Stimulated activated CD4-positive, alpha-beta T cell treated with anti-CD3 and anti-CD28 coated beads, Interleukin-12 subunit alpha, Interleukin-12 subunit beta, amount 100 ng/mL, for 24 hours (primary cell): Measurements from ENCODE around the gene PLXND1.

Experiments
- DNase-seq, 2 experiments: peaks; one replicate each; pipeline ENCODE4 v3.0.0-alpha.2; 2020; ENCODE audit warnings: low read depth in 2 of 2

The PLXND1 gene

GRCh38 chr3:129564981-129565644, 41.4 kb downstream of the PLXND1 start:
- no peak for DNase-seq

DNA sequence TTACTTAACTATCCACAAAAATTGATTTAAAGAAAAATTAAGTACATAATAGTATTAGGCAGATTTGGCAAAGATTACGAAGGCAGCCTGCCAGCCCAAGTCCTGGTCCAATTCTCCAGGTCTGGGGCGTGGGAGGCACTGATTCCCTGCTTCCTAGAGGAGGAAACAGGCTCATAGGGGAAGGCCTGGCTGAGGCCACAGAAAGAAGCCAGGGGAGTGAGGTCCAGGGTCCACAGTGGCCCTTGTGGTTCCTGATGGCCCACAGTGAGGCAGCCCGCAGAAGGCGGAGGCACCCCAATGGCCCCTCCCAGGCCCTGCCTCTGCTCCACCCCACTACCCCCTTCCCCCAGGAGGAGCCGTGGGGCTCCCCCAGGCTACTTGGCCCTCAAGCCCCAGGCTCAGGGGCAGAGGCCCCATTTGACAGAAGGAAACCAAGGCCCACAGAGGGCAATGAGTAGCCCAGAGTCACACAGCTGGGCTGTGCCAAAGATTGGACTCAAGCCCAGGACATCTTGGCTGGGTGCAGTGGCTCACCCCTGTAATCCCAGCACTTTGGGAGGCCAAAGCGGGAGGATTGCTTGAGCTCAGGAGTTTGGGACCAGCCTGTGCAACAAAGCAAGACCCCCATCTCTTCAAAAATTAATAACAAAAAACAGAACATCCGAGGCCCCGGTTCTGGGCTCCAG, 42.5 kb downstream of the PLXND1 start:
- DNase-seq, result no peak

DNA sequence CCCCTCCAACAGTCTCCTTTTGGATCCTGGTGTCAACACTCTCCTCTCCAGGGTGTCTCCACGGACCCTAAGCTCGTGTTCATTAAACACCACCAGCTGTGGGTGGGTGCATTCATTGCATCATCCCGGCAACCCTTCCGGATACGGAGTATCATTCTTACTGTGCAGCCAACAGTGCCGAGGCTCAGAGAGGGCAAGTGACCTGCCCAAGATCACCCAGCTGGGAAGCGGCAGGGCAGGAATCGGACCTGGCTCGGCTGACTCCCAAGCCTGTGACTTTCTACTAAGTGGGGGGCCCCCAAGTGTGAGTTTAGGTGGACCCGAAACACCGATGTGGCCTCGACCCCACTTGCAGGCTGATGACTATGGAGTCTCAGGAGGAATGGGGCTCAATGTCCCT, 43.1 kb downstream of the PLXND1 start:
- no peak for DNase-seq

- DNase-seq, result no peak
These were observed 43.7 kb downstream of the PLXND1 start for GRCh38 chr3:129562803-129563202.

DNA sequence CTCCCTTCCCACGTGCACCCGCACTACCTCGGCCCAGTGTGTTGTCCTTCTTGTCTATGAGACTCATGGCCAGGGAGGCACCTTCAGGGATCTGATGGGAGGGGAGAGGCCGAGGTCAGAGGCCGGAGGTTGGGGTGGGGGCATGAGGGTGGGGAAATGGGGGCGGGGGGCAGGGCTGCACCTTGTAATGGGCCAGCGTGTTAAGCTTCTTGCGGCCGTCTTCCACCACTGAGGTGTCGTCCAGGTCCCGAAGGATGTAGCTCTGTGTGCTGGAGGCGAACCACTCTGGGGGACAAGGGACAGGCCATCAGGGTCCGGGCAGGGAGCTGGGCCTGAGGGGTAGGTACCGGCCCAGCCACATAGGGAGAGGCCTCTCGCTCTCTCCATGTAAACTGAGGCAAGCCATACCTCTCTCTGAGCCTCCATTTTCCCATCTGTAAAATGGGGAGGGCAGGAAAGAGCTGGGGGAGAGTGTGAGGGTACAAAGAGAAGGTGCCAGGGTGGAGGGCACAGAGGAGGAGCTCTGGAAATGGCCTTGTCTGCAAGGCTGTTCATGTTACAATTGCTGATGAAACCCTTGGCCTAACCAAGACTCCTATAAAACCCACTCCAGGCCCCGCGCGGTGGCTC, 44.7 kb downstream of the PLXND1 start:
- DNase-seq, result no peak

GRCh38 chr3:129560911-129561594, 45.4 kb downstream of the PLXND1 start:
- no peak for DNase-seq

DNA sequence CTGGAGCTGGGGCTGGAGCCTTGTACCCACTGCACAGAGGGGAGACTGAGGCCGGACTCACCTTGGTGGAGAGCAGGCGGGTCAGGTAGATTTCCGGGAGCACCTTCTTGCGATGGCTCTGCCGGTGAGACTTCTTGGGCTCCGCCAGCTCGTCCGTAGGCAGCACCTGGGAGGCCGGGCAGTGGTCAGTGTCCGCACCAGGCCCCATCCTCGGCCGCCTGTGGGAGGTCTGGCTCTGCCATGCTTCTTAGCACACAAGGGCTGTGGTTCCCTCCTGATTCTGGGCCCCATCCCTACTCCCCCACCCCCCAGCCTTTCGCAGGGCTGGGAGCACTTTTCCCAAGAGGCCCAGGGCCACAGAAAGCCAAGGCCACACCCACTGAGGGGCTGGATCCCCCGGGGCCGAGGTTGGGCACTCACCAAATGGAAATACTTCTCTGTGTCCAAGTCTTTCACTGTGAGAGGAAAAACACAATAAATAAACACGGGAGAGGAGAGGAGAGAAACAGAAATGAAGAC, 46.1 kb downstream of the PLXND1 start:
- DNase-seq, result no peak

GRCh38 chr3:129559565-129560079, 46.9 kb downstream of the PLXND1 start:
- no peak for DNase-seq

DNA sequence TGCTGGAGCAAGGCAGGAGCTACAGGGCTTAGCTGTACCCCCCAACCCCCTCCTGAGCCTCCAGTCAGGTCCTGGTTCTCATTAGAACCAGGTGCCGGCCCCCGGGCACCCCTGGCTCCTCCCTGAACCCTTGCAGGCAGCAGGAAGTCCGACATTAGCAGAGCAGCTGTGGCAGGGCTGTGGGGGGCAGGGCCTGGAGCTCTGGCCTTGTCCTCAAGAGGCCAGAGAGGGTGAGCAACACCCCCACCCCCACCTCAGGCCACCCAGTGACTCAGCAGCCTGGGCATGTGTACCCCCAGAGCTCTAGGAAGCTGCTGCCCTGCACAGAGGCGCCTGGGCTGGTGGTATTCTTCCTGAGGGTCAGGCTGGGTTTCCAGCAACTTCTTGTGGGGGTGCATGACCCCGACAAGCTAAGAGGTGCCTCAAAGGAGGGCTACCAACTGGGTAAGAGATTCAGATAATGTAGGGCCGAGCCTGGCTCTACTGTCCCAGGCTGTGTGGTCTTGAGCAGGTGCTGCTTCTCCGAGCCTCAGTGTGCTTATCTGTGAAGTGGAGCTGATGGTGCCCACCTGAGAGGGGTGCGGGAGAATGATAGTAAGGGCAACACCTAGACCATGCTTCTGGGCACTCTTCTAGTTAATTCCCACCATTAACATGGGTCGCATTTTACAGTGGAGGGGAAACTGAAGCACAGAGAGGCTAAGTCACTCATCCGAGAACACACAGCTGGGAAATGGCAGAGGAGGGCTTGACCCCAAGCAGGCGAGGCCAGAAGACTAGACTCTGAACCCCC, 47.5 kb downstream of the PLXND1 start:
- DNase-seq, result no peak

GRCh38 chr3:129558081-129558771, 48.2 kb downstream of the PLXND1 start:
- no peak for DNase-seq

DNA sequence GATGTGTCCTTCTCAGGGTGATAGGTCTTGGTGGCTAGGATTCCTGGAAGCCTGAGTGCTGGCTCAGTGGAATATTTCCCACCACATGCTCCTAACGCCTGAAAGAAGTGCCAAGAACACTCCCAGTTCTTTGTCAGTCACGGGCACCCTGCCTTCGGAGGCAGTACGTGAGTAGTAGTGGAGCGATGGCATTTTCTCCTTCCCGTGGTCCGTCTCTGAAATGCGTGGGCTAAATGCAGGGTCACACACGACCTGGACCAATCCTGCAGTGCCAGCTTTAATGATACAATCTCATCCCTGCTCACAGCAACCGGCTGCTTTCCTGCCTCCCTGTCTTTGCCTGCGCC, 49.0 kb downstream of the PLXND1 start:
- no peak for DNase-seq

GRCh38 chr3:129556890-129557547, 49.5 kb downstream of the PLXND1 start:
- no peak for DNase-seq

GRCh38 chr3:129556358-129556695, 50.1 kb downstream of the PLXND1 start:
- DNase-seq, result no peak

DNA sequence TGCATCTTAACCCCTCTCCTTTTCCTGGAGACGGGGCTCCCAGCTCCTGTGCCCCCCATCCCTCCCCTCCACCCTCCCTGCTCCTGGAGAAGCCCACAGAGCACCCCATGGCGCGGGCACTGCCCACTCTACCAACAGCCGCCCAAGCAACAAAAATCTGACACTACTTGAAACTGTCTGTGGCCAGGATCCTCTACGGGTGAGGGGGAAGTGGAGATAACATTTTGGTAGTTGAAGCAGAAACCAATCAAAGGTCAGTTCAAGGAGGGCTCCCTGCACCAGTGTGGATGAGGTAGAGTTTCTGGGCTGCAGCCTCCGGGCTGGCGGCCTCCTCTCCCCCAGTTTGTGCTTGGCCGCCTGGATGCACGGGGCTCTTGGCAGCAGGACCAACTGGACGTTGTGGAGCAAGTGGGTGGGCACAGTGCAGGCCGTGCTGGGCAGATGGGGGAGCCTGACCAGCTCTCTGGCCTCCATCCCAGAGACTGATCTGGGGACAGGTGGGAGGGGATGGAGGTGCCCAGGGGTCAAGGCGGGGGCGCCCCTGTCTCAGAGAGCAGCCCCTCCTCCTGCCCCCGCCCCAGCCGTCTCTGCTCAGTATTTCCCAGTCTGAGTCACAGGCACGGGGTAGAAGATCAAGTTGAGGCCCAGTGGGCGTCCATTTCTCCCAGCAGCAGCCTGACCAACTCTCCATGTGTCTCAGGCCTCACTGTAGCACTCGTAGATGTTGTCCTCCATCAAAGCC, 50.7 kb downstream of the PLXND1 start:
- no peak for DNase-seq

GRCh38 chr3:129555153-129555550, 51.3 kb downstream of the PLXND1 start:
- DNase-seq, result no peak

DNA sequence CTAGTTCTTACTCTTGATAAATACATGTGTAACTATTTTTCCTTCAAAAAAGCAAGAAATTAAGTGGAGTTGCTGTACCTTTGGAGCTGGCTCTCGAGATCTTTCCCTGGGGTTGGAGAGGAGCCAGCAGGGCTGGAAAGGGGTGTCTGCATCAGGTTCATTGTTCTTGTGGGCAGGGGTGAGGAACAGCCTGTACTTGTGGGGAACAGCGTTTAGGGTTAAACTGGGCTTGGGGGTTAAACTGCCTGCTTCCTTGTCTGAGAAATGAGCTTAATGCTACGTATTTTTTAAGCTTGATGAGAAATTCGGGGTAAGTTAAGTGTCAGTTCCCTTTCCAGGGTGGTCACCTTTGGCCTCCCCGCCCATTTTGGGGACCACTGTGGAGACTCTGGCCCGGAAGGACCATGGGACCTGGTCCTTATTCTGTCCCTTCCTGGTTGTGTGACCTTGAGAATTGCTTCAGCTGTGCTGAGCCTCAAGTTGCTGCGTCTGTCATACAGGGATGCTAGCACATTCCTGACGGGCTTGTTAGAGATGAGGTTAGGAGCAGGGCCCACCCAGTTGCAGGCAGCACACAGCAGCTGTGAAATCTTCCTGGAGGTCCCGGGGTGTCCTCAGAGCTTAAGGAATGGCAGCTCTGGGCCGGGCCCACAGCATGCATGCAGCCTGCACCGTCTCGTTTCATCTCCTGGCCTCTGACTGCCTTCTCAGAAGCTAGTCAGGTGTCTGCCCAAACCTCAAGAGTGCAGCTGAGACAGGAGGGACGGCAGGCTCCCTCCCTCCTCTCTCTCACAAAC, 51.9 kb downstream of the PLXND1 start:
- no peak for DNase-seq

DNA sequence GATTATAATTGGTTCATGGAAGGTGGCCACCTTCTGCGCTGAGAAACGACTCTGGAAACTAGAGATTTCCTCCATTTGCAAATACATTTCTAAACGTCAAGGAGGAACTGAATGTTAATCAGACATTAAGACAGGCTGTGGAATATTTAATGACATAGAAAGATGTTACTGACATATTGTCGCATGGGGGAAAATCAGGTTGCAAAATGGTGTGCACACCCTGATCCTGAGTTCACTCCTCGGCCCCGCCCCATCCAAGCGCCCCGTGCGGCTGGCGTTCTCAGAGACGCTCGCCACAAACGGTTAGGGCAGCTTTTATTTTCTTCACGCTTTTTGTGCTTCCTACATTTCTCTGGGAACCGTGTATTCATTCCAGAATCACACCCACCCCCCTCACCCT, 52.8 kb downstream of the PLXND1 start:
- DNase-seq, result no peak

DNA sequence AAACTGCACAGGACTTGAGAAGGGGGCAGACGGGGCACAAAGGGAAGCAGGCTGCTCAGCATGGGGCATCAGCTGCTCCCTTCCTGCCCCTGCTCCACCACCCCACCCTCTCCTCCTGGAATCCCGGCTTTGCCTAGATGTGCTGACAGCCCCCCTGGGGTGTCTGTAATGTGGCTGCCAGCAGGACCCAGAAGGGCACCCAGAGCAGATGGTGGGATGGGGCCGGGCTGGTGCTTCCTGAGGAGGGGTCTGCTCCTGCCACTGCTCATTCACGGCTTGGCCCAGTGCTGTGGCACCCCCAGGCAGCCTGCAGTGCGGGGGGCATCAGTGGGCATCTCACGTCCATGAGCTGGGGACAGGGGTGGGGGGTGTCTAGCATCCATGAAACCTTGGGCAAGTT, 53.3 kb downstream of the PLXND1 start:
- DNase-seq, result no peak
